SK-N-SH (cell line): ENCODE measurements around the gene PTN. TPM values are rescaled to one million over a fixed set of nuclear protein-coding genes. Genes with fewer than 3 reads are reported as not detected.

Source experiments
- CTCF ChIA-PET: fragments of 300-600, 350-600 bp; formaldehyde crosslinking; extraction: SDS; loops from one replicate; lab custom pipeline; 2021; lab: Yijun Ruan, JAX
- POLR2A ChIA-PET: fragments of 350-600 bp; sonication (Branson Sonifier 250); formaldehyde crosslinking; extraction: SDS; loops from one replicate; lab custom pipeline; 2020; ENCODE audit warnings: antibody characterized with exemption, inconsistent platforms; lab: Yijun Ruan, JAX
- DNase-seq: peaks from one replicate; pipeline ENCODE4 v3.0.0; 2012
- H2AFZ ChIP-seq: fragments of 200-600 bp; sonication (generic); 2 replicates; pipeline ENCODE4 v1.8.1; 2016; ENCODE audit warnings: antibody characterized with exemption, mild to moderate bottlenecking, low read depth
- H3F3A ChIP-seq: fragments of 200-600 bp; sonication (generic); replicated peaks from 2 replicates; pipeline ENCODE3; 2016; ENCODE audit warnings: antibody characterized with exemption, mild to moderate bottlenecking; ENCODE audit not compliant: insufficient read depth
- H3K27ac ChIP-seq, 2 experiments: fragments of 200-500 bp in 1 of 2; fragments of 200-600 bp in 1 of 2; sonication (Bioruptor generic) in 1 of 2; sonication (generic), shearing (Covaris generic) in 1 of 2; 2 replicates each; pipeline versions ENCODE4 v1.5.1 to v1.6.1; 2014 to 2016; ENCODE audit warnings: low read depth in 2 of 2, inconsistent platforms in 1 of 2, low read length in 1 of 2, mild to moderate bottlenecking in 1 of 2, mixed read lengths in 1 of 2
- H3K27me3 ChIP-seq: fragments of 200-600 bp; sonication (generic), shearing (Covaris generic); 2 replicates; pipeline ENCODE4 v1.6.1; 2016; ENCODE audit warnings: mixed run types; ENCODE audit not compliant: insufficient read depth
- H3K36me3 ChIP-seq, 2 experiments: fragments of 200-500 bp in 1 of 2; fragments of 200-600 bp in 1 of 2; sonication (Bioruptor generic) in 1 of 2; sonication (generic) in 1 of 2; replicated peaks in 1 of 2; 2 replicates each; pipeline versions ENCODE3 to v1.5.1; 2014 to 2016; ENCODE audit warnings: low read length in 1 of 2, mild to moderate bottlenecking in 1 of 2; ENCODE audit not compliant: insufficient read depth in 2 of 2, control insufficient read depth in 1 of 2
- H3K4me1 ChIP-seq, 2 experiments: fragments of 200-500 bp in 1 of 2; fragments of 200-600 bp in 1 of 2; sonication (Bioruptor generic) in 1 of 2; sonication (generic), shearing (Covaris generic) in 1 of 2; 2 replicates each; pipeline versions ENCODE4 v1.5.1 to v1.6.1; 2014 to 2016; ENCODE audit warnings: low read depth in 1 of 2, low read length in 1 of 2, mixed run types in 1 of 2; ENCODE audit not compliant: insufficient read depth in 2 of 2, control insufficient read depth in 1 of 2
- H3K4me2 ChIP-seq: fragments of 200-600 bp; sonication (generic), shearing (Covaris generic); 2 replicates; pipeline ENCODE4 v1.6.1; 2017; ENCODE audit warnings: mixed run types
- H3K4me3 ChIP-seq, 2 experiments: fragments of 200-500 bp in 1 of 2; fragments of 200-600 bp in 1 of 2; sonication (Bioruptor generic) in 1 of 2; sonication (generic), shearing (Covaris generic) in 1 of 2; 2 replicates each; pipeline versions ENCODE4 v1.5.1 to v1.8.1; 2014 to 2016; ENCODE audit warnings: low read depth in 2 of 2, inconsistent platforms in 1 of 2, low read length in 1 of 2, mild to moderate bottlenecking in 1 of 2, mixed read lengths in 1 of 2, moderate library complexity in 1 of 2
- H3K79me2 ChIP-seq: fragments of 200-600 bp; sonication (generic); 2 replicates; pipeline ENCODE4 v1.8.1; 2017; ENCODE audit warnings: mild to moderate bottlenecking; ENCODE audit not compliant: insufficient read depth
- H3K9ac ChIP-seq: fragments of 200-600 bp; sonication (generic); 2 replicates; pipeline ENCODE4 v1.6.1; 2017; ENCODE audit warnings: mixed run types
- H3K9me2 ChIP-seq: fragments of 200-600 bp; sonication (generic); 2 replicates; pipeline ENCODE4 v1.6.1; 2017; ENCODE audit warnings: mixed run types
- H3K9me3 ChIP-seq: fragments of 200-600 bp; sonication (generic); 2 replicates; pipeline ENCODE4 v1.6.1; 2017; ENCODE audit warnings: mixed run types, mild to moderate bottlenecking, moderate library complexity
- H4K20me1 ChIP-seq: fragments of 200-600 bp; sonication (generic); 2 replicates; pipeline ENCODE4 v1.6.1; 2017; ENCODE audit warnings: mild to moderate bottlenecking, mixed run types; ENCODE audit not compliant: insufficient read depth
- EZH2phosphoT487 ChIP-seq: fragments of 200-600 bp; sonication (generic); IDR thresholded peaks from 2 replicates; pipeline ENCODE4 v1.6.1; 2017; ENCODE audit warnings: low read depth, mixed run types, mild to moderate bottlenecking, antibody characterized with exemption, moderate library complexity, borderline replicate concordance
- FOSL2 ChIP-seq: IDR thresholded peaks from 2 replicates; pipeline ENCODE4 v1.4.0; 2012; ENCODE audit warnings: low read depth, mild to moderate bottlenecking, moderate library complexity, borderline replicate concordance
- FOXJ3 ChIP-seq: sonication (generic); formaldehyde crosslinking; IDR thresholded peaks from 2 replicates; pipeline ENCODE4 v1.5.1; 2020; ENCODE audit warnings: mild to moderate bottlenecking, missing genetic modification reagents
- GATA2 ChIP-seq: sonication (generic); formaldehyde crosslinking; IDR thresholded peaks from 2 replicates; pipeline ENCODE4 v1.5.0; 2020; ENCODE audit warnings: mild to moderate bottlenecking, missing genetic modification reagents
- JUND ChIP-seq: IDR thresholded peaks from 2 replicates; pipeline ENCODE4 v1.4.0; 2012
- MAX ChIP-seq: IDR thresholded peaks from 2 replicates; pipeline ENCODE4 v1.4.0; 2012; ENCODE audit warnings: low read depth
- MEF2A ChIP-seq: IDR thresholded peaks from 2 replicates; pipeline ENCODE4 v1.4.0; 2012; ENCODE audit warnings: low read depth, borderline replicate concordance
- MXI1 ChIP-seq: IDR thresholded peaks from 2 replicates; pipeline ENCODE4 v1.6.1; 2012; ENCODE audit warnings: mild to moderate bottlenecking, low read depth, low read length, improper control_type of control experiment
- NFIC ChIP-seq: IDR thresholded peaks from 2 replicates; pipeline ENCODE4 v1.4.0; 2012; ENCODE audit warnings: borderline replicate concordance
- PBX3 ChIP-seq: IDR thresholded peaks from 2 replicates; pipeline ENCODE4; 2012
- POLR2AphosphoS5 ChIP-seq: IDR thresholded peaks from 2 replicates; pipeline ENCODE4 v1.6.1; 2012; ENCODE audit warnings: low read depth, low read length
- RAD21 ChIP-seq: IDR thresholded peaks from 2 replicates; pipeline ENCODE4 v1.6.1; 2012; ENCODE audit warnings: mild to moderate bottlenecking, low read length
- REST ChIP-seq: IDR thresholded peaks from 2 replicates; pipeline ENCODE4 v1.6.1; 2012; ENCODE audit warnings: mild to moderate bottlenecking, low read depth, low read length, moderate library complexity
- RFX5 ChIP-seq: IDR thresholded peaks from 2 replicates; pipeline ENCODE4 v1.6.1; 2012; ENCODE audit warnings: mild to moderate bottlenecking, improper control_type of control experiment, low read length
- SIN3A ChIP-seq: IDR thresholded peaks from 2 replicates; pipeline ENCODE4 v1.6.1; 2012; ENCODE audit warnings: low read depth, mild to moderate bottlenecking, low read length, moderate library complexity, borderline replicate concordance
- SMC3 ChIP-seq: IDR thresholded peaks from 2 replicates; pipeline ENCODE4 v1.6.1; 2012; ENCODE audit warnings: low read depth, low read length, improper control_type of control experiment
- TCF12 ChIP-seq: IDR thresholded peaks from 2 replicates; pipeline ENCODE4 v1.4.0; 2012
- YY1 ChIP-seq: IDR thresholded peaks from 2 replicates; pipeline ENCODE4 v1.4.0; 2012; ENCODE audit warnings: low read depth, mild to moderate bottlenecking
- WGBS: methylation state at CpG from one replicate; pipeline ENCODE4 v1.1.6; 2017; ENCODE audit warnings: low lambda C conversion rate; 5-methylcytosine and 5-hydroxymethylcytosine counted together
- polyA plus RNA-seq, 3 experiments: library from polyadenylated mRNA; depleted of rRNA; stranded (reverse); fragments of >200 nt; gene quantifications; 2 replicates each; pipeline ENCODE4 v1.2.3, GENCODE V29; 2012
- TF ChIP-seq, protein P1 (sequence below): IDR thresholded peaks from 2 replicates; pipeline ENCODE4 v1.4.0; 2012; ENCODE audit warnings: low read depth, borderline replicate concordance
- TF ChIP-seq, protein P2 (sequence below): IDR thresholded peaks from 2 replicates; pipeline ENCODE4 v1.4.0; 2012; ENCODE audit warnings: low read depth, borderline replicate concordance

PTN gene
- polyA plus RNA-seq, 1 of the 3 experiments (the other 2 are of a cell fraction) = 23.7 TPM

DNA sequence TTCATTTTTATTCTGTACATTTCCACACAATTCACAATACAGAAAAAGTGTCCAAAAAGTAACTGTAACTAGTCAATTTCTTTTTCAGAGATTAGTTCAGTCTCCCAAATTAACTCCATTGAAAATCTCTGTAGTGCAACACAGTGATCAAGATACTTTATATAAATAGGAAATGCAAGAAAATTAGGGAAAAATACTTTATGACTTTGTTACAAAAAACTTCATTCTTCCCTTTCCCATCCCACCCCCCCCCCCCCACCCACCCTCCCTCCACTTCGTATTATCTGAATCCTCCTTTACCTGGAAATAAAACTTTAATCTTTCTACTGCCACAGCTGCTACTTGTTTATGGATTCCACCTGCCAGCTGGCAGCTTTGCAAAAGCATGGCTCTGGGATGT lies 37.5 kb upstream of the PTN start:
- Histone ChIP-seq H3K36me3 (no peaks in the 10 kb centered on the region), H4K20me1 (no peaks in the 10 kb centered on the region), H3K79me2 (no peaks in the 10 kb centered on the region), H3K9me3 (no peaks in the 10 kb centered on the region), H3K4me2 (no peak overlapping the region), H3F3A (peaks cover 11% of the 10 kb centered on the region), H3K27ac (no peak overlapping the region), H3K4me1 (no peaks in the 10 kb centered on the region; a peak in 1 of 4 replicates), H3K9me2 (no peaks in the 10 kb centered on the region), H3K4me3 (no peak overlapping the region), H2AFZ (no peak overlapping the region), H3K27me3 (no peaks in the 10 kb centered on the region), H3K9ac (no peak overlapping the region)
- ChIA-PET CTCF (interaction anchor here (1.3 kb wide), 1 partner anchor 11 kb away, joined by 5 read pairs; no protein-coding TSS in a partner anchor), POLR2A (no interaction called here)
- TF ChIP-seq MEF2A (no peak), FOXJ3 (CRISPR knock-in tag) (no peak), SMC3 (no peak), GATA2 (CRISPR knock-in tag) (no peak), YY1 (no peak)
- TF ChIP-seq, protein P1, sequence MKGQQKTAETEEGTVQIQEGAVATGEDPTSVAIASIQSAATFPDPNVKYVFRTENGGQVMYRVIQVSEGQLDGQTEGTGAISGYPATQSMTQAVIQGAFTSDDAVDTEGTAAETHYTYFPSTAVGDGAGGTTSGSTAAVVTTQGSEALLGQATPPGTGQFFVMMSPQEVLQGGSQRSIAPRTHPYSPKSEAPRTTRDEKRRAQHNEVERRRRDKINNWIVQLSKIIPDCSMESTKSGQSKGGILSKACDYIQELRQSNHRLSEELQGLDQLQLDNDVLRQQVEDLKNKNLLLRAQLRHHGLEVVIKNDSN = no peak
- no peak for DNase-seq
- WGBS = 56% methylated on average over 1 of the region's 1 CpG

- Histone ChIP-seq H3F3A (peaks cover 6% of the 10 kb centered on the region), H3K4me3 (no peak overlapping the region), H3K9me2 (no peaks in the 10 kb centered on the region), H3K79me2 (no peaks in the 10 kb centered on the region), H3K4me1 (no peaks in the 10 kb centered on the region; a peak in 1 of 4 replicates), H3K36me3 (no peaks in the 10 kb centered on the region), H3K9me3 (no peaks in the 10 kb centered on the region), H4K20me1 (no peaks in the 10 kb centered on the region), H3K4me2 (no peak overlapping the region), H3K27me3 (no peaks in the 10 kb centered on the region), H2AFZ (no peak overlapping the region), H3K27ac (no peak overlapping the region), H3K9ac (no peak overlapping the region)
- WGBS = 20% methylated on average over 2 of the region's 2 CpGs
- DNase-seq = no peak
- ChIA-PET CTCF (interaction anchor here (1.1 to 1.4 kb wide), 3 partner anchors 15 to 46 kb away, joined by 3 to 4 read pairs (median 3); no protein-coding TSS in a partner anchor), POLR2A (no interaction called here)
- TF ChIP-seq, protein P1 = no peak
- TF ChIP-seq NFIC (no peak), FOSL2 (no peak), RAD21 (no peak), MEF2A (no peak), PBX3 (no peak), TCF12 (no peak), JUND (no peak), GATA2 (CRISPR knock-in tag) (no peak), RFX5 (no peak), MXI1 (no peak), SMC3 (no peak), SIN3A (no peak), EZH2phosphoT487 (no peak), MAX (no peak), POLR2AphosphoS5 (no peak), REST (no peak)
- TF ChIP-seq, protein P2, sequence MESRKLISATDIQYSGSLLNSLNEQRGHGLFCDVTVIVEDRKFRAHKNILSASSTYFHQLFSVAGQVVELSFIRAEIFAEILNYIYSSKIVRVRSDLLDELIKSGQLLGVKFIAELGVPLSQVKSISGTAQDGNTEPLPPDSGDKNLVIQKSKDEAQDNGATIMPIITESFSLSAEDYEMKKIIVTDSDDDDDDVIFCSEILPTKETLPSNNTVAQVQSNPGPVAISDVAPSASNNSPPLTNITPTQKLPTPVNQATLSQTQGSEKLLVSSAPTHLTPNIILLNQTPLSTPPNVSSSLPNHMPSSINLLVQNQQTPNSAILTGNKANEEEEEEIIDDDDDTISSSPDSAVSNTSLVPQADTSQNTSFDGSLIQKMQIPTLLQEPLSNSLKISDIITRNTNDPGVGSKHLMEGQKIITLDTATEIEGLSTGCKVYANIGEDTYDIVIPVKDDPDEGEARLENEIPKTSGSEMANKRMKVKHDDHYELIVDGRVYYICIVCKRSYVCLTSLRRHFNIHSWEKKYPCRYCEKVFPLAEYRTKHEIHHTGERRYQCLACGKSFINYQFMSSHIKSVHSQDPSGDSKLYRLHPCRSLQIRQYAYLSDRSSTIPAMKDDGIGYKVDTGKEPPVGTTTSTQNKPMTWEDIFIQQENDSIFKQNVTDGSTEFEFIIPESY = no peak
Measured at GRCh38 chr7:137373507-137373906, 30.0 kb upstream of the PTN start.
